OCI-M2 (cell line): Measurements from ENCODE around the gene GTF3C5.
"Not testable (repeated sequence)": the region's sequence is repeated elsewhere in the genome, so short reads cannot be mapped to it uniquely, and the experiment has no call there.

ENCODE experiments used
- DNase-seq: peaks from one replicate; lab custom pipeline; 2025; ENCODE audit not compliant: unreplicated experiment; lab: John Stamatoyannopoulos, UW

Gene GTF3C5, protein sequence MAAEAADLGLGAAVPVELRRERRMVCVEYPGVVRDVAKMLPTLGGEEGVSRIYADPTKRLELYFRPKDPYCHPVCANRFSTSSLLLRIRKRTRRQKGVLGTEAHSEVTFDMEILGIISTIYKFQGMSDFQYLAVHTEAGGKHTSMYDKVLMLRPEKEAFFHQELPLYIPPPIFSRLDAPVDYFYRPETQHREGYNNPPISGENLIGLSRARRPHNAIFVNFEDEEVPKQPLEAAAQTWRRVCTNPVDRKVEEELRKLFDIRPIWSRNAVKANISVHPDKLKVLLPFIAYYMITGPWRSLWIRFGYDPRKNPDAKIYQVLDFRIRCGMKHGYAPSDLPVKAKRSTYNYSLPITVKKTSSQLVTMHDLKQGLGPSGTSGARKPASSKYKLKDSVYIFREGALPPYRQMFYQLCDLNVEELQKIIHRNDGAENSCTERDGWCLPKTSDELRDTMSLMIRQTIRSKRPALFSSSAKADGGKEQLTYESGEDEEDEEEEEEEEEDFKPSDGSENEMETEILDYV

DNA sequence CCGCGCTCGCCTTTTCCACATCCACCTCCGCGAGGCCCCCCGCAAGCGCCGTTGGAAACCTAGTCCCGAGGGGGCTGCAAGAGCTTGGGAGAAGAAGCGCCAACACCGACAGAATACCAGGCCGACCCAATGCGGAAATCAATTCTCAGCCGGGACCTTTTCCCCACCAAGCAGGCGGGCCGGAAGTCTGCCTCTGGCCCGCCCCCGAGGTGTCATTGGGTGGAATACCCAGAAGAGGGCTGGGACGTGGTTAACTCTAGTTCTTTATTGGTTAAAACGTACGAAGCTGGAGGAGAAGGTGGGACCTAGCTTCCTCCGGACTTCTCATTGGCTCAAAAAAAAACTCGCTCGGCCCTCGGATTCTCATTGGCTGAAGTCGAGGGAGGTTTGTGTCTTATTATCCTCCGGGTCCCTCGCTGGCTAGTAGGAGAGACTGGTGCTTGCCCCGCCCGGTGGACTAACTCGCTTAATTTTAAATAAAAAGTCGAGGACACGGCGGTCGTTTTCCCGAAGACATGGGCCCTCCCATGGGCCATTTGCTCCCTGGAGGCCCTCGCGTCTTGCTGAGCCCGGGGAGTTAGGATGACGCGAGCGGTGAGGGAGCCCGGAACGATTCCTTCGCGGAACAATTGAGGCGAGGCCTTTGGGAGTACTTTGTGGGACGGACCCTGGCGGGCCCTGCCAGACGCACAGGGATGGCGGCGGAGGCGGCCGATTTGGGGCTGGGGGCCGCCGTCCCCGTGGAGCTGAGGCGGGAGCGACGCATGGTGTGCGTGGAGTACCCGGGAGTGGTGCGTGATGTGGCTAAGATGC lies at the start of gene GTF3C5:
TSS of gene GTF3C5 (plus strand) at position 681 of the 813 bp plus-strand sequence. CDS start at position 696, 15 bp downstream.
- DNase-seq, result peak; percentile 92

DNA sequence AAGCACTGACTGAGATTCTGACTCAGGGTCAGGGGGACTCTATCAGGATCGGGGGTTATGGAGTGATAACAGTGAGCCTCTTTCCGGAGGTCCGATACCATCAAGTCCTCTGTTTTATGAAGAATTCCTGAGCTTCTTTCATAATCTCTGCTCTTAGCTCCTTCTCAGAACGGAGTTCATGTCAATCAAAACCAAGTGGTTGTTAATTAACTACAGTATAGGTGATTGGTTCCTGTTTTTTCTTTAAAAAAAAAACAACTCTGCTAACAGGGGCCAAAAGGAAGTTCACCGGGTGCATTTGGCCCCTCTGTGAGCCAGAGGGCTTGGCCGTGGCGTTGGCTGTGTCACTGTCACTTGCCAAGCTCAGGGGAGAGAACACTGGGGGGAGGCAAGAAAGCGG lies 48.3 kb upstream of the GTF3C5 start:
- no peak for DNase-seq

DNA sequence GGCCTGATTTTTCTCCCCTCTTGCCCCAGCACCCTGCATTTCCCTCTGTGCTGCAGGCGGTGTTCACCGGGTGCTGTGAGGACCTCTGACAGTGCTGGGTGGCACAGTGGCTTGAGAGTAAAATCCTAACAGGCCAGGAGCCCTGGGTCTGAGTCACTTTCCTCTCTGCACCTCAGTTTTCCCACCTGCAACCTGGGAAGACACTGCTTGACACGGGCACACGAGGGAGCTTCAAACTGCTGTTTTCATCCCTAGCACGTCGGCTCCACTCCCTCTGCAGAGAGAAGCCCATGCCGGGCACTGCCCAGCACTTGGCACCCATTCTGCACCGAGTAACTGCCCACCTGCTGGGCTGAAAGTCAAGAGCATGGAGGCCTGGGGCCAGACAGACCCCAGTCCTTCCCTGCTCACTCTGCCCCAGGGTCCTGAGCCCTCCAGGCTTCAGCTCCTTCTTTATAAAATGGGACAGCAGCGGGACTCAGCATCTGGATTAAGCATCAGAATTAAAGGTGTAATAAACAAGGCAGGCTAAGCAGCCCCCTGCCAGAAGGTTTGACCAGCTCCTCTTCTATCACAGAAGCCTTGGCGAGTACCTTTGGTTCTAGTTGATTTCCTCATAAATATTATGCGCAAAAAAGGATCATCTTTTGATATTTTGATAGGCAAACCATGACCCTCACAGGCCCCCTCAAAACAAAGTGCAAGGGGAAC lies 47.2 kb upstream of the GTF3C5 start:
- no peak for DNase-seq

DNA sequence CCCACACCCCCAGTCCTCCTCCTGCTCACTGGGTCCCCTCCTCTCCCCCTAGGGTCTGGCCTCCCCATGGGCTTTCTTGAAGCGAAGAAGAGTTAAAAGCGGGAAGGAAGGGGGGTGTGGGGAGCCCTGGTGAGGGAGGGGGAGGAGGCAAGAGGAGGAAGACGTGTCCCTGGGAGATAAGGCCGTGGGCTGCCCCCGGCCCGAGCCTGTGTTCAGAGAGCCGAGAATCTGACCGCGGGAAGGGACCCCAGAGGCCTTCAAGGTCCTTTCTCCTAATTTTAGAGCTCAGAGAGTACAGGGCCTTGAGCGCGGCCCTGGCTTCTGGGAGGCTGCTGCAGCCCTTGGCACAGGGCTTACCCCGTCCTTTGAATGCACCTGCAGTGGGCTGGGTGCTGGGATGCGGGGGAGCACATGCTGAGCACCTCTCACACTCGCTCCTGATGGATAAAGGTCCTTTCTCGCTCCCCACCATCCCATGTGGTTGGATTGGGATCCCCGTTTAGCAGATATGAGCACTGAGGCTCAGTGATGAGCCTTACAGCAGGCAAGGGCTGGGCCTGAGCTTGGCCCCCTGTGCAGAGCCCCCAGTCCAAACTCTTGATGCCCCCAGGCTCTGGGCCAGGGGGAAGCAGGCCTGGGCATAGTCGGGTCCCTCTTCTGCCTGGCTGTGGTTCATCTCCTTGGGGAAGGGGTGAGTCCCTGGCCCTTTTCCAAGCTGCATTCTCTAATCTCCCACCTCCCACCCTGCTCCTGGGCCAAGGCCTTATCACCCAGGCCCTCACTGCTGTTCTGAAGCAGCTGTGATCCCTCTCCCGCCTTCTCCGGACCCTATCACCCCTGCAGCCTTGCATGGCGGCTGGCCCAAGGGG lies 46.4 kb upstream of the GTF3C5 start:
- DNase-seq, result peak; percentile 45

DNA sequence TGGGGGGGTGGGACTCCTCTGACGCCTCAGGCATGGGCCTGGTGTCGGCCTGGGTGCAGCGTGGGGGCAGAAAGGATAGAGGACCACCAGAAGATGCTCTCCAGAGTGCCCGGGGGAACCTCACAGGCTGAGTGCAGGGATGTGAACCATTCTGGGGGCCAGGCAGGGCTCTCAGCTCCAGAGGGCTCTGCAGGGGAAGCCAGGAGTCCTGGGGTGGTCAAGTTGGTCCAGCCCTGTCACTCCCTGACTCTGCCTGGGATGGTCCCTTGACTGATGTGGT lies 45.8 kb upstream of the GTF3C5 start:
- DNase-seq, result no peak

DNA sequence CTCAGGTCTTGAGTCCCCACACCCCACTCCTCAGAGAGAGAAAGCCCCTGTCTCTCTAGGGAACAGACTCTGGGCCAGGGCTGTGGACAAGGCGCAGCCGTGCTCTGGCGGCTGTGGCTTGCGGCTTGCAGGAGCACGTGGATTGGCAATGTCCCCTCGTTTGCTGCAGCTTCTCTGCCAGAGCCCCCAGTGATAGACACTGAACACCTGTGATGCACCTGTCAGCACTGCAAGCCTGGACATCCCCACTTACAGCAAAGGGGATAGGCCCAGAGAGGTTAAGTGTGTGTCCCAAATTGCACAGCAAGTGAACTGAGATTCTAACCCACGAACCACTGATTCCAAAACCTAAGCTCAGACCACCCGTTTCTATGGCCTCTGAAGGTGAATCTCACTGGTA lies 45.3 kb upstream of the GTF3C5 start:
- DNase-seq, result no peak

DNA sequence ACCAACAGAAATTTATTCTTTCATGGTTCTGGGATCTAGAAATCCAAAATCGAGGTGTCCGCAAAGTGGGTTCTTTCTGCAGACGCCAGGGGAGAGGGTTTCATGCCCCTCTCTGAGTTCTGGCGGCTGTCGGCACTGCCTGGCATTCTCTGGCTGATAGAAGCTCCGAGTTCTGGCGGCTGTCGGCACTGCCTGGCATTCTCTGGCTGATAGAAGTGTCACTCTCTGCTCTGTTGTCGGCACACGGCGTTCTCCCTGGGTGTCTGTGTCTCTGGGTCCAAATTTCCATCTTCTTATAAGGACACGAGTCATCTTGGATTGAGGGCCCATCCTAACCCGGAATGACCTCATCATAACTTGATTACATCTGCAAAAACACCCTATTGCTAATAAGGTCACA lies 44.7 kb upstream of the GTF3C5 start:
- no peak for DNase-seq

DNA sequence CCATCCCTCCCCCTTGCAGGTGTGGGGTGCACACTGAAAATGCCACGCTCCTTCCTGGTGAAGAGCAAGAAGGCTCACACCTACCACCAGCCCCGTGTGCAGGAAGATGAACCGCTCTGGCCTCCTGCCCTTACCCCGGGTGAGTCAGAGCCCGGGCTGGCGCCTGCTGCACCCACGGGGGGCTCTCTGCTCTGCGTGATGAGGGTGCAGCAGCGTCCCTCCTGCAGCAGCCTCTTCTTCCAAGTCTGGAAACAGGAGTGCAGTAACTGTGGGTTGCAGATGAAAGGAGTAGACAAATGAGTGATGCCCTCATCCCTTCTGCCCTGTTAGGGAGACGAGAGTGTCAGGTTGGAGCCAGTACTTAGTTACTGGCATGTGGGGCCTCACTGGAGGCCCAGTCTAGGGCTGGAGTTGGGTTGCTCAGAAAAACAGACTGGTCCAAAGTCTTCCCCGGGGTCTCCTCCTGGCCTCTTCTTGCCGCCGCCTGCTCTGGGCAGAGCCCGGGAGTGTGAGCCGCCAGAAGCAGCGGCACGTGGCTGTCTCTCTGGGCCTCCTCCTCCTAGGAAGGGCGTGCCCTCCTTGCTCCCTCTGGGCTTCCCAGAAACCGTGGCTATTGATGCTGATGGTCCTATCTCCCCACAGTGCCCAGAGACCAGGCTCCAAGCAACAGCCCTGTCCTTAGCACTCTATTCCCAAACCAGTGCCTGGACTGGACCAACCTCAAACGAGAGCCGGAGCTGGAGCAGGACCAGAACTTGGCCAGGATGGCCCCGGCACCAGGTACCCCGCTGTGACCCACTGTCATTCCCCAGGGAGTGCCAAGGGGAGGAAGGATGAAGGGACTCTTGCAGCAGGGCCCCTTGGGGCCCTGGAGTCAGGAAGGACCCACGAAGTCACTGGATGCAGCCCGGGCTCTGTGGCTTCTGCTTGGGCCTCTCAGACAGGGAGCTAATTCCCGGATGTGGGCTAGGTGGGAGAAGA lies 43.9 kb upstream of the GTF3C5 start:
- no peak for DNase-seq

DNA sequence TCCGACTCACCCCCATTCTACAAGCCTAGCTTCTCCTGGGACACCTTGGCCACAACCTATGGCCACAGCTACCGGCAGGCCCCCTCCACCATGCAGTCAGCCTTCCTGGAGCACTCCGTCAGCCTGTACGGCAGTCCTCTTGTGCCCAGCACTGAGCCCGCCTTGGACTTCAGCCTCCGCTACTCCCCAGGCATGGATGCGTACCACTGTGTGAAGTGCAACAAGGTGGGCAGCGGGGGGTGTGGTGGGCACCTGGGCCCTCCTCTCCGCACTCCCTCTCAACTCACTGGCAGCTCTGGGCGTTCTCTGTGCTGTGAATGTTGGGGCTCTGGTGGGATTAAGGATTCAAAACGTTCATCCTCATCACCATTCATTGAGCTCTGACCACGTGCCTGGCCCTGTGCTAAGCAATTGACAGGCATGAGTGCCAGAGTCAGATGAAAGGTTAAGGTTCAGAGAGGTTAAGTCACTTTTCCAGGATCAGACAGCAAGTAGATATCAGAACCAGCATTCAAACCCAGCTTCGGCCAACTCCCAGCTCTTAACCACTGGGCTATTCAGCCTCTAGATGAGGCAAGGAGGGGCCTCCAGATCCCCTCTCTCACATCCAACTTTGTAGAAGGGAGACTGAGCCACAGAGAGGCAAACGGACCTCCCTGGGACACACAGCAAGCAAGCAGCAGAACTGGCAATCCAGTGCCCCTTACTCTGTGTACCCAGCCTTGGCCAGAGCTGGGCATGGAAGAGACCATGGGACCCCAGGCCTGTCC lies 42.4 kb upstream of the GTF3C5 start:
- DNase-seq, result no peak

DNA sequence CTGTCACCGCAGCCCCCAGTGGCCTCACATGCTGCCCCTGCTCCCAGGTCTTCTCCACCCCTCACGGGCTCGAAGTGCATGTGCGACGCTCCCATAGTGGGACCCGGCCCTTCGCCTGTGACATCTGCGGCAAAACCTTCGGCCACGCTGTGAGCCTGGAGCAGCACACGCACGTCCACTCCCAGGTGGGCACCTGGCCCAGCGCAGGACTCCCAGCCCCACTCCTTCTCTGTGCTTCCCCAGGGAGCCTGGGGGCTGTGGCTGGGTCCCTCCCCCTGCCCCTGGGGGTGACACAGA lies 41.8 kb upstream of the GTF3C5 start:
- DNase-seq, result no peak

DNA sequence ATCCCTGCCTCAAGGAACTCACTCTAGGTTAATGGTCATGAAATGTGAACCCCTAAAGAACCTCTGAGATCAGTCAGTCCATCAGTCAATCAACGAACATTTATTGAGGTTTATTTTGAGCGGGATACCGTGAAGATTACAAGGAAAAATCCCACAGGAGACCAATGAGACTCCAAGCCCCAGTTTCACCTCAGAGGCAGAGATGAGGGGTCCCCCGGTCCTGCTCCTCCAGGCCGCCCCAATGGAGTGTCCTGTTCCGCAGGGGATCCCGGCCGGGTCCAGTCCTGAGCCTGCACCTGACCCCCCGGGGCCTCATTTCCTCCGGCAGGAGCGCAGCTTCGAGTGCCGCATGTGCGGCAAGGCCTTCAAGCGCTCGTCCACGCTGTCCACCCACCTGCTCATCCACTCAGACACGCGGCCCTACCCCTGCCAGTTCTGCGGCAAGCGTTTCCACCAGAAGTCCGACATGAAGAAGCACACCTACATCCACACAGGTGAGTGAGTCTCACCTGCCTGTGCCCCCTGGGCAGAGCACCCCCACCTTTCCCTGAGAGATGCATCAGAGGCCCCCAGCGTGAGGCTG lies 41.3 kb upstream of the GTF3C5 start:
- no peak for DNase-seq

DNA sequence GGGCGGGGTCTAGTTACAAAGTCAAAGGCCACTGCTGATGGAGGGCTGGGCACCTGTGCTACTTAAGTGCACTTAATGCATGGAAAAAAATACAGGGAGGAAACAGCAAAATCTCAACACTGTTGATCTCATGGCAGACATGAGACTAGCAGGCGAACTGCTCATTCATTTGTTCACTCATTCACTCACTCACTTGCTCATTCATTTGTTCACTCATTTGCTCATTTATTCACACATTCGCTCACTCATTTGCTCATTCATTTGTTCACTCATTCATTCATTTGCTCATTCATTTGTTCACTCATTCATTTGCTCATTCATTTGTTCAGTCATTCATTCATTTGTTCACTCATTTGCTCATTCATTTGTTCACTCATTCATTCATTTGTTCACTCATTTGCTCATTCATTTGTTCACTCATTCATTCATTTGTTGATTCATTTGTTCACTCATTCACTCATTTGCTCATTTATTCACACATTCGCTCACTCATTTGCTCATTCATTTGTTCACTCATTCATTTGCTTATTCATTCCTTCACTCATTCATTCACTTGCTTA lies 40.7 kb upstream of the GTF3C5 start:
- DNase-seq, result not testable (repeated sequence)

DNA sequence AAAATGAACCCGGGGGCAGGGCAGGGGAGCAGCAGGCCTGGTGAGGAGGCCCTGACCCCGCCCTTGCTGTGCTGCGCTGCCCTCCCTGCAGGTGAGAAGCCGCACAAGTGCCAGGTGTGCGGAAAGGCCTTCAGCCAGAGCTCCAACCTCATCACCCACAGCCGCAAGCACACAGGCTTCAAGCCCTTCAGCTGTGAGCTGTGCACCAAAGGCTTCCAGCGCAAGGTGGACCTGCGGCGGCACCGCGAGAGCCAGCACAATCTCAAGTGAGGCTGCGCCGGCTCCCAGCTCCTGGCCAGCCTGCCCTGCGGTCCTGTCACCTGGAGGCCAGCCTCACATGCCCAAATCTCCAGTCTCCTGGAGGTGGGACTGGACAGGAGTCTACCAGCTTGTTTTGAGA lies 40.0 kb upstream of the GTF3C5 start:
- DNase-seq, result no peak

DNA sequence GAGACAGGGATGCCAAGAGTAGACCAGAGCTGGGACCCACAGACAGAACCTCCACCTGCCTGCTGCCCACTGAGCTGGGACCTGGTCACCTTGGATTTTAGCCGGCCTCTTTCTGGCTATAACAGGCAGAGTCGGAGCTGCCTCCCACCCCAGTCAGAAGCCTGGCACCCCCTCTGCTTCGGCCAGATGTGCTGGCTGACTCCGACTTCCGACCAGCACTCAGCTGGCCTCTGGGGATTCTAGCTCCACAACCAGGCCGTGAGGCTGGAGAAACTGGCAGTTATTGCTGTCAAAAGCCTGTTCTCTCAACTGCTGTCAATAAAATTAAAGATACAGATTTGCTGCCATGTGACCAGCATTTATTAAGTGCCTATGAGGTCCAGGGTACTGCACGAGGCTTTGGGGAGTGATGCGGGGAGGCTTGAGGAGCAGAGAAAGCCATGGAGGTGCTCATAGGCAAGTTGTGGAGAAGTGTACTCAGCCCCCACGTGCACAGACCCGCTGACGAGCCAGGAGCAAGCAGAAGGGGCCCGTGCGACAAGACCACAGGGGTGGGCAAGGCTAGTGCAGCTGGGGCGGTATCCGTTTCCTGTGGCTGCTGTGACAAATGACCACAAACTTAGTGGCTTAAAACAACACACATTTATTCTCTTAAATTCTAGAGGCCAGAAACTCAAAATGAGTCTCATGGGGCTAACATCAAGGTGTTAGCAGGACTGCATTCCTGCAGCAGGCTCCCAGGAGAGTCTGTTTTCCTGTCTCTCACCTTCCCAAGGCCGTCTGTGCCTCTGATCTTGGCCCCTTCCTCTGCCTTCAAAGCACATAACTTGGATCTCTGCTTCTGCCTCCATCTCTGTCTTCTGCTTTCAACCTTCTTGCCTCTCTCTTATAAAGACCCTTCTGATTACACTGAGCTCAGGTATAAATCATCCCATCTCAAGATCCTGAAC lies 39.2 kb upstream of the GTF3C5 start:
- no peak for DNase-seq

DNA sequence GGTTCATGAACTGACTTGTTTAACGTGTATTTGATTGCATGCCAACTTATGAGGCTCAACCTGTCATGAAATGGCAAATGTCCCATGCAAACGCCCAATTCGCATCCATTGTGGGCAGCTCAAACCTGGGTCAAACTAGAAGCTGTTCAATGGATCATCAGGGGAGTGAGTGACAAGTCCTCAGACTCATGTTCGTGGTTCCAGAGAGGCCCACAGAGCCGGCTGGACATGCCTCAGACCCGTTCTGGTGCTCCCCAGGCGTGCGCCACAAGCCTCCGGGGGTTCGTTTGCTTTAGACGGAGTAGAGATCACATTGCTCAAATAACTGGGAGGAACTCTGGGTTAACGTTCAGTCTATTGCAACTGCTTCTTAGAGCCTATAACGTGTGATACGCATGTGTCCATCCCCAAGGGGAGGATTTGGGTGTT lies 37.3 kb upstream of the GTF3C5 start:
- DNase-seq, result no peak

DNA sequence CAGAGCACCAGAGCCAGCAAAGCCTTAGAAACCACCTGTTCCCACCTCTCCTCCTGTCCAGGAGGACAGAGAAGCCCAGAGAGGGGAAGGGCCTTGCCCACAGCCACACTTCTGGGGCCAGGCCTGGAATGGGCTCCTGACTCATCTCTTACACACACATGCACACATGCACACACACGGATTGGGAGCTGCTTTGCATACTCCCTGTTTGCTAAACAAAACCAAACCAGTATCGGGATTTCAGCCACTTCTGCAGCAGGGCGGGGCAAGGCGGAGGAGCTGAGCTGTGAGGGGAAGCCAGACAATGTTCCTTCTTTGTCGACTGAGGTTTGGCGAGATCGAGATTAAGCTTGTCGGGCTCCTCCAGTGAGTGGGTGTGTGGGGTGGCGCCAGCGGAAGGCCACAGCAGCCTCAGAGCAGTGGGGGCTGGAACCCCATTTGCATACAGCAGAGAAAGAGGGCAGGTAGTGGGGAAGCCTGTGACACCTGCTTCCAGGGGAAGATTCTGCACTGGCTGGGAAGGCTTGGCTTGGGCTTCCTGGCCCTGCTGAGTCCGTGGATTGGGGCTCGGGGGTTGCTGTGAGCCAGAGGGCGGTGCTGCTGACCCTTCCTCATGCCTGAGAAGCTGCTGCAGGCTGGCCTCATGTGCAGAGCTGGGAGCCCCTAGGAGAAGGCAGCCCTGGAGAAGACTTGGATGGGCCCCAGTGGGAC lies 36.2 kb upstream of the GTF3C5 start:
- DNase-seq, result peak; percentile 51

DNA sequence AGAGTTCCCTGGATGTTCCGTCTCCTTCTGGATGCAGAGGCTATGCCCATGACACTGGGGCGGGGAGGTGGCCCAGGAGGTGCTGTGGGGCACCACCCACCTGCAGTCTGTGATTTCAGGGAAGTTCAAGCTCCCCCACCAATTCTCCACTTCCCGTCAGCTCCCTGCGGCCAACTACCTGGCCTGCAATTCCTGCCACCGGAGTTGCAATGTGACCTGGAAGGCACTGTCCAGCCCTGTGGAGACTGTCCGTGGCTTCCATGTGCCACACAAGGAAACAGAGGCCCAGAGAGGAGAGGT lies 35.7 kb upstream of the GTF3C5 start:
- DNase-seq, result no peak
